Right lobe of liver (tissue), 6 donors: ENCODE data around the gene PLCD1. TPM values are rescaled to one million over a fixed set of nuclear protein-coding genes. Genes with fewer than 3 reads are reported as not detected.

Source experiments
- ATAC-seq, 4 donors: fragments of 200-7000 bp; cut with Tn5 transposase; one replicate each; pipeline ENCODE4 v1.9.1; 2020; ENCODE audit warnings: mild to moderate bottlenecking in 4 of 4, moderate library complexity in 4 of 4
- DNase-seq, 3 donors: peaks; one replicate each; pipeline ENCODE4 v3.0.0-alpha.2; 2020
- H3K27ac ChIP-seq, 3 donors: fragments of 200-600 bp; one replicate each; pipeline ENCODE4 v1.8.0; 2022
- H3K27me3 ChIP-seq, 2 donors: fragments of 200-600 bp; one replicate each; pipeline ENCODE4 v1.8.0; 2022
- H3K36me3 ChIP-seq, 4 donors: fragments of 200-600 bp; sonication (generic) in 1 of 4; one replicate each; pipeline versions ENCODE4 v1.5.1 to v1.8.0; 2017 to 2022; ENCODE audit warnings: control low read depth in 1 of 4
- H3K4me1 ChIP-seq, 4 donors: fragments of 200-600 bp; sonication (generic) in 1 of 4; one replicate each; pipeline versions ENCODE4 v1.5.1 to v1.8.0; 2017 to 2022; ENCODE audit warnings: control low read depth in 1 of 4
- H3K4me3 ChIP-seq, 3 donors: fragments of 200-600 bp; one replicate each; pipeline ENCODE4 v1.8.0; 2022
- H3K9me3 ChIP-seq, 4 donors: fragments of 200-600 bp; sonication (generic) in 1 of 4; one replicate each; pipeline versions ENCODE4 v1.5.1 to v1.8.0; 2017 to 2022; ENCODE audit warnings: control low read depth in 1 of 4
- CTCF ChIP-seq, 4 donors: fragments of 200-600 bp in 3 of 4; fragments of 450-650 bp in 1 of 4; IDR thresholded peaks; one replicate each; pipeline versions ENCODE4 v1.5.1 to v1.8.0; 2016 to 2022; ENCODE audit warnings: antibody characterized with exemption in 4 of 4, mild to moderate bottlenecking in 2 of 4
- POLR2A ChIP-seq: fragments of 450-650 bp; IDR thresholded peaks from one replicate; pipeline ENCODE4 v1.6.1; 2017; ENCODE audit warnings: antibody characterized with exemption, mild to moderate bottlenecking
- WGBS: methylation state at CpG from one replicate; pipeline ENCODE4 v1.1.6; 2018; ENCODE audit warnings: low coverage, low lambda C conversion rate; ENCODE audit not compliant: insufficient coverage; ENCODE audit errors: missing lambda C conversion rate; 5-methylcytosine and 5-hydroxymethylcytosine counted together
- intact Hi-C, 2 donors: fragments of 100-400 bp; cut with DNase I; formaldehyde crosslinking; loops; one replicate each; pipeline versions ENCODE4 v1.11.2 to v1.14.1; 2022
- total RNA-seq, 6 experiments: library from RNA; depleted of rRNA in 2 of 6; stranded (reverse); fragments of >200 nt in 2 of 6; fragmentation: NEBNext Ultra II Directional in 3 of 6; extraction: Animal tissue kit (Norgen Biotek cat#: 25700) in 3 of 6; gene quantifications; one replicate each; pipeline versions ENCODE4 v1.1.0 to v1.2.4, GENCODE V29; 2016 to 2023
- donor health status: DM: no; HTN: yes; CAD: no.
- donor health status: DM: no; HTN: no; CAD: no.
- donor health status: DM: no; HTN: no; CAD: no.
- donor health status: DM: no; HTN: yes; CAD: no.
- donor health status: DM: no; HTN: yes; CAD: no.

PLCD1 gene
- total RNA-seq, 6 experiments from 2014 or later, result 6.5 to 10.2 (median 7.7) TPM

- DNase-seq (peak in 2 of 3 donors; percentile 63 to 76), ATAC-seq (peak; percentile 63 to 76 (median 70))
- 0% methylated on average over 3 of the region's 7 CpGs for WGBS
- Histone ChIP-seq H3K27me3 (no peaks in the 10 kb centered on the region), H3K27ac (no peak overlapping the region), H3K9me3 (no peaks in the 10 kb centered on the region), H3K4me3 (no peak overlapping the region), H3K4me1 (peaks cover 0 to 7% (median 3%) of the 10 kb centered on the region in 4 donors), H3K36me3 (no peaks in the 10 kb centered on the region)
- TF ChIP-seq POLR2A (no peak), CTCF (IDR thresholded peaks at IDR 0.05) (peak; percentile 83 to 94 (median 89))
- intact Hi-C loops, result no loop called here
Measured at GRCh38 chr3:37996785-37997301, 32.6 kb downstream of the PLCD1 start.

DNA sequence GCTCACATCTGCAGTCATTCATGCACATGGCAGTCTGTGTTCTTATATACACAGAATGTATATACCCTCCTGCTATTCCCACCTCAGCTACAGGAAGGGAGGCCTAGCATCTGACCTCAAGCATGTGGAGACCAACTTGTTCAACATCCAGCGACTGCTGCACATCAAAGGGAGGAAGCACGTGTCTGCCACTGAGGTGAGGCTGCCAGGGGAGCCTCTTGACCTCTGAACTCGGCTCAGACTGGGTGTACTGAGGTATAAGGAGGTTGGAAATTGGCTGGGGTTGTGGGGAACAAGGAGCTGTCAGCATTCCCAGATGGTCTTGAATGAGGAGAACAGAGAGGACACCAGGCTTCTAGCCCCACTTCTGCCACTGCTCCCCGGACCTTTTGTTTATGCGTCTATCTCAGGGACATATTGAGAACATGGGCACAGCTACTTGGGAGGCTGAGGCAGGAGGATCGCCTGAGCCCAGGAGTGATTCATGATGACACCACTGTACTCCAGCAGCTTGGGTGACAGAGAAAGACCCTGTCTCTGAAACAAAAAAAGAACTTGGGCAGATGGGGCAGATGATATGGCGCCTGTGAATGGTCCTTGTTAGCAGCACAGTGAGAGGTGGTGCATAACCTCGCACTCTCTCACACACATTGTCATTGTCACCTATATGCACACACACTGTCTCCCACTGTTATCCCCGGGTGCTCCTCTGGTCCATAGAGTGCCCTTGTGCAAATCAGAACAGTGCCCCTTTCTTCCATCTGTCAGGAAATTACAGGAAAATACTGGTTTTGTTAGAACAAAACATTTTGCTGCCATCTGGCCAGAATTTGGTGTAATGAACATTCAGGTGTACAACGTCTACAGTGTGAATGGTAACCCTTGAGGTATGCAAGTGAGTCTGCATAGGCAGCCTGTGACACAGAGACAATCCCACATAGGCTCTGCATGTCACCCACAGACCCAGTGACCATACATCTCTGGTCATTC lies 33.5 kb downstream of the PLCD1 start:
- peak in 1 of 3 donors; percentile 25 for DNase-seq
- intact Hi-C loops, result no loop called here
- Histone ChIP-seq H3K27me3 (no peaks in the 10 kb centered on the region), H3K36me3 (no peaks in the 10 kb centered on the region), H3K27ac (no peak overlapping the region), H3K4me3 (no peak overlapping the region), H3K4me1 (peaks cover 0 to 7% (median 3%) of the 10 kb centered on the region in 4 donors), H3K9me3 (no peaks in the 10 kb centered on the region)
- no peak for ATAC-seq
- TF ChIP-seq CTCF (IDR thresholded peaks at IDR 0.05) (no peak), POLR2A (no peak)
- WGBS, result 77% methylated on average over 6 of the region's 10 CpGs

DNA sequence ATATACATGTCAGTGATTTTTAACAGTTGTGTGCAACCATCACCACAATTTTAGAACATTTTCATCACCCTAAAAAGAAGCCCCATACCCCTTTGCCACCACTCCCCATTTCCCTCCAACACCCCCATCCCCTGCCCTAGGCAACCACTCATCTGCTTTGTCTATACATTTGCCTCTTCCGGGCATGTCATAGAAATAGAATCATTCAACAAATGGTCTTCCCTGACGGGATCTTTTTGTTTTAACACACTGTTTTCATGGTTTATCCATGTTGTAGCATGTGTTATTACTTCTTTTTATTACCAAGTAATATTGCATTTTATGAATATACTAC lies 34.8 kb downstream of the PLCD1 start:
- no peak for ATAC-seq
- no peaks in the 10 kb centered on the region for H3K36me3 ChIP-seq
- 55% methylated on average over 2 of the region's 2 CpGs for WGBS
- intact Hi-C loops, result no loop called here
- H3K4me1 ChIP-seq, result peaks cover 0 to 7% (median 3%) of the 10 kb centered on the region in 4 donors
- peak overlapping the region; percentile 52 to 81 (median 64) for H3K27ac ChIP-seq
- H3K4me3 ChIP-seq, result peak overlapping the region; percentile 46 to 59 (median 49)
- no peak for DNase-seq
- H3K27me3 ChIP-seq, result no peaks in the 10 kb centered on the region
- no peaks in the 10 kb centered on the region for H3K9me3 ChIP-seq
- TF ChIP-seq POLR2A (no peak), CTCF (IDR thresholded peaks at IDR 0.05) (no peak)

GRCh38 chr3:37993820-37994638 lies 35.4 kb downstream of the PLCD1 start:
- no peaks in the 10 kb centered on the region for H3K27me3 ChIP-seq
- H3K36me3 ChIP-seq, result no peaks in the 10 kb centered on the region
- intact Hi-C loops, result no loop called here
- 19% methylated on average over 27 of the region's 49 CpGs for WGBS
- DNase-seq, result peak; percentile 73 to 88 (median 86)
- H3K4me3 ChIP-seq, result peak overlapping the region; percentile 46 to 59 (median 49)
- H3K4me1 ChIP-seq, result peaks cover 0 to 7% (median 3%) of the 10 kb centered on the region in 4 donors
- peak; percentile 43 to 64 (median 62) for ATAC-seq
- TF ChIP-seq POLR2A, result peak; percentile 68
- TF ChIP-seq CTCF (IDR thresholded peaks at IDR 0.05), result no peak
- no peaks in the 10 kb centered on the region for H3K9me3 ChIP-seq
- peak overlapping the region; percentile 52 to 81 (median 64) for H3K27ac ChIP-seq
